ENCODE measurements around the gene TCEANC. TPM values are rescaled to one million over a fixed set of nuclear protein-coding genes. Genes with fewer than 3 reads are reported as not detected.

The TCEANC gene
- 5.0 and 5.3 TPM in 2 replicates for polyA plus RNA-seq
- 15.3 and 18.7 TPM in 2 replicates for polyA minus RNA-seq

- H3F3A ChIP-seq (ENCODE audit: insufficient read depth, low read length, poor library complexity, severe bottlenecking) = no peaks in the 10 kb centered on the region
- no peaks in the 10 kb centered on the region for H3K27me3 ChIP-seq (ENCODE audit: insufficient read depth, low read depth, low read length)
- no peaks in the 10 kb centered on the region for H3K36me3 ChIP-seq (ENCODE audit: insufficient read depth, low read length)
- peak within 1 kb of the TSS; percentile 65 for H2AFZ ChIP-seq (ENCODE audit: low read depth, low read length)
- H3K79me2 ChIP-seq (replicated peaks; ENCODE audit: insufficient read depth, low read length) = no peaks in the 10 kb centered on the region
- no peaks in the 10 kb centered on the region for H3K9me2 ChIP-seq (ENCODE audit: insufficient read depth, low read length)
- peak within 1 kb of the TSS; percentile 72 for H3K4me2 ChIP-seq (ENCODE audit: low read length)
- TF ChIP-seq CTCF (IDR thresholded peaks at IDR 0.05; ENCODE audit: poor library complexity, severe bottlenecking) = no peak
- TF ChIP-seq SMC3 (conservative IDR thresholded peaks at IDR 0.05; ENCODE audit: poor library complexity) = no peak
- TF ChIP-seq EP300 (conservative IDR thresholded peaks at IDR 0.05; ENCODE audit: poor library complexity, severe bottlenecking) = no peak
- peak; percentile 41 for TF ChIP-seq REST (IDR thresholded peaks at IDR 0.05; ENCODE audit: borderline replicate concordance)
- TF ChIP-seq MXI1 (conservative IDR thresholded peaks at IDR 0.05; ENCODE audit: poor library complexity, severe bottlenecking) = peak; percentile 75
- peak; percentile 86 for TF ChIP-seq POLR2AphosphoS5 (IDR thresholded peaks at IDR 0.05)
- H3K4me3 ChIP-seq (ENCODE audit: low read length) = peak within 1 kb of the TSS; percentile 80
- H3K9me3 ChIP-seq (ENCODE audit: low read length) = no peaks in the 10 kb centered on the region
- peak within 1 kb of the TSS; percentile 83 for H3K9ac ChIP-seq (ENCODE audit: low read length)
- H4K20me1 ChIP-seq (ENCODE audit: insufficient read depth) = no peaks in the 10 kb centered on the region
- H3K27ac ChIP-seq (ENCODE audit: low read length) = peak within 1 kb of the TSS; percentile 79
Measured at GRCh38 chrX:13652850-13653693, at the start of gene TCEANC. Gene TCEANC, plus strand, starts transcription at chrX:13653141. Its CDS starts 9,368 bp downstream, at chrX:13662509.

GRCh38 chrX:13605611-13606010, 47.3 kb upstream of the TCEANC start:
- Histone ChIP-seq H3K27ac (ENCODE audit: low read length) (no peak overlapping the region), H3K9ac (ENCODE audit: low read length) (no peak overlapping the region), H4K20me1 (ENCODE audit: insufficient read depth) (no peaks in the 10 kb centered on the region), H3K79me2 (replicated peaks; ENCODE audit: insufficient read depth, low read length) (no peaks in the 10 kb centered on the region), H3F3A (ENCODE audit: insufficient read depth, low read length, poor library complexity, severe bottlenecking) (no peaks in the 10 kb centered on the region), H3K9me2 (ENCODE audit: insufficient read depth, low read length) (no peaks in the 10 kb centered on the region), H3K4me2 (ENCODE audit: low read length) (no peak overlapping the region), H3K9me3 (ENCODE audit: low read length) (no peaks in the 10 kb centered on the region), H3K27me3 (ENCODE audit: insufficient read depth, low read depth, low read length) (no peaks in the 10 kb centered on the region), H3K36me3 (ENCODE audit: insufficient read depth, low read length) (no peaks in the 10 kb centered on the region), H3K4me3 (ENCODE audit: low read length) (no peak overlapping the region), H2AFZ (ENCODE audit: low read depth, low read length) (no peak overlapping the region)
- TF ChIP-seq REST (IDR thresholded peaks at IDR 0.05; ENCODE audit: borderline replicate concordance) = no peak
- no peak for TF ChIP-seq EZH2 (IDR thresholded peaks at IDR 0.05; ENCODE audit: borderline replicate concordance, insufficient read depth, low read length, poor library complexity, severe bottlenecking)
- TF ChIP-seq POLR2AphosphoS5 (IDR thresholded peaks at IDR 0.05) = no peak
- TF ChIP-seq CTCF (IDR thresholded peaks at IDR 0.05; ENCODE audit: poor library complexity, severe bottlenecking) = no peak
- no peak for TF ChIP-seq SMC3 (conservative IDR thresholded peaks at IDR 0.05; ENCODE audit: poor library complexity)
- TF ChIP-seq RAD21 (conservative IDR thresholded peaks at IDR 0.05) = no peak
- TF ChIP-seq EP300 (conservative IDR thresholded peaks at IDR 0.05; ENCODE audit: poor library complexity, severe bottlenecking) = no peak
- TF ChIP-seq TAF1 (IDR thresholded peaks at IDR 0.05; ENCODE audit: low read depth) = no peak
- TF ChIP-seq MXI1 (conservative IDR thresholded peaks at IDR 0.05; ENCODE audit: poor library complexity, severe bottlenecking) = no peak
